ENCODE data around the gene RASGRP3. TPM values are rescaled to one million over a fixed set of nuclear protein-coding genes. Genes with fewer than 3 reads are reported as not detected.

RASGRP3 gene
- total and polyA plus RNA-seq, 11 donors: 17.7 to 73.3 (median 61.4) TPM

- ATAC-seq (no peak), DNase-seq (no peak)
- Histone ChIP-seq H3K27me3 (no peaks in the 10 kb centered on the region), H3K9me3 (no peaks in the 10 kb centered on the region), H3K27ac (no peak overlapping the region), H3K4me1 (no peaks in the 10 kb centered on the region), H3K36me3 (no peaks in the 10 kb centered on the region), H3K4me3 (no peak overlapping the region)
- intact Hi-C loops (cut with DNase I): loop anchor here in 2 of 10 donors (10.0 kb wide), 2 partner anchors 119 to 809 kb away; no protein-coding TSS in a partner anchor
- TF ChIP-seq POLR2A (IDR thresholded peaks at IDR 0.05): no peak
- TF ChIP-seq CTCF (IDR thresholded peaks at IDR 0.05): no peak
- WGBS, 4 donors: 92 to 97% (median 97%) methylated on average over 6 of the region's 6 CpGs
Measured at GRCh38 chr2:33573657-33574056, 97.2 kb downstream of the RASGRP3 start.

- Histone ChIP-seq H3K4me3 (no peak overlapping the region), H3K27ac (no peak overlapping the region), H3K9me3 (no peaks in the 10 kb centered on the region), H3K27me3 (no peaks in the 10 kb centered on the region), H3K36me3 (peaks cover 0 to under 1% (median 0%) of the 10 kb centered on the region in 9 donors), H3K4me1 (peaks cover 0 to 8% (median 0%) of the 10 kb centered on the region in 12 donors)
- ATAC-seq: no peak
- intact Hi-C loops (cut with DNase I): loop anchor here in 2 of 10 donors (10.0 kb wide), 2 partner anchors 122 to 812 kb away; no protein-coding TSS in a partner anchor
- DNase-seq: no peak
- TF ChIP-seq CTCF (IDR thresholded peaks at IDR 0.05) (no peak), POLR2A (IDR thresholded peaks at IDR 0.05) (no peak)
- 86 to 96% (median 88%) methylated on average over 8 of the region's 8 CpGs for WGBS, 4 donors
Measured at GRCh38 chr2:33577084-33577483, 100.6 kb downstream of the RASGRP3 start.

- intact Hi-C loops (cut with DNase I): loop anchor here in 2 of 10 donors (10.0 kb wide), 2 partner anchors 123 to 813 kb away; no protein-coding TSS in a partner anchor
- Histone ChIP-seq H3K4me3 (no peak overlapping the region), H3K27me3 (no peaks in the 10 kb centered on the region), H3K9me3 (no peaks in the 10 kb centered on the region), H3K36me3 (peaks cover 0 to 7% (median 0%) of the 10 kb centered on the region in 9 donors), H3K27ac (no peak overlapping the region), H3K4me1 (peaks cover 0 to 14% (median under 1%) of the 10 kb centered on the region in 12 donors)
- WGBS, 4 donors: 45 to 52% (median 48%) methylated on average over 2 of the region's 2 CpGs
- DNase-seq (no peak), ATAC-seq (no peak)
- TF ChIP-seq POLR2A (IDR thresholded peaks at IDR 0.05) (no peak), CTCF (IDR thresholded peaks at IDR 0.05) (no peak)
Measured at GRCh38 chr2:33577668-33578067, 101.2 kb downstream of the RASGRP3 start.

GRCh38 chr2:33579227-33579626, 102.8 kb downstream of the RASGRP3 start:
- intact Hi-C loops (cut with DNase I): loop anchor here in 2 of 10 donors (10.0 kb wide), 2 partner anchors 124 to 814 kb away; no protein-coding TSS in a partner anchor
- ATAC-seq: no peak
- peaks cover 0 to 16% (median 9%) of the 10 kb centered on the region in 9 donors for H3K36me3 ChIP-seq

More at GRCh38 chr2:33579227-33579626, 102.8 kb downstream of the RASGRP3 start:
- 86 to 93% (median 92%) methylated on average over 5 of the region's 5 CpGs for WGBS, 4 donors
- no peak for DNase-seq
- peaks cover 0 to 22% (median 4%) of the 10 kb centered on the region in 12 donors for H3K4me1 ChIP-seq
- no peak overlapping the region for H3K27ac ChIP-seq
- H3K27me3 ChIP-seq: no peaks in the 10 kb centered on the region
- no peaks in the 10 kb centered on the region for H3K9me3 ChIP-seq
- H3K4me3 ChIP-seq: no peak overlapping the region
- no peak for TF ChIP-seq CTCF (IDR thresholded peaks at IDR 0.05)
